H9 (cell line): ENCODE measurements around the gene FAR1. TPM values are rescaled to one million over a fixed set of nuclear protein-coding genes. Genes with fewer than 3 reads are reported as not detected.

Experiments used
- DNase-seq: peaks from one replicate; pipeline ENCODE4 v3.0.0-alpha.2; 2017
- H2AFZ ChIP-seq: one replicate; pipeline ENCODE4 v1.6.1; 2013; ENCODE audit warnings: mild to moderate bottlenecking, low read length, control low read depth, moderate library complexity
- H2AK5ac ChIP-seq: 2 replicates; pipeline ENCODE4 v1.6.1; 2013; ENCODE audit warnings: low read length, control low read depth, mixed read lengths; ENCODE audit not compliant: insufficient read length
- H2BK120ac ChIP-seq: one replicate; pipeline ENCODE4 v1.6.1; 2013; ENCODE audit warnings: low read depth, mild to moderate bottlenecking, low read length, control low read depth, inconsistent platforms; ENCODE audit not compliant: poor library complexity, severe bottlenecking
- H2BK12ac ChIP-seq: 2 replicates; pipeline ENCODE4 v1.6.1; 2013; ENCODE audit warnings: low read length, control low read depth, mixed read lengths, low read depth; ENCODE audit not compliant: insufficient read length
- H2BK15ac ChIP-seq: 2 replicates; pipeline ENCODE4 v1.6.1; 2013; ENCODE audit warnings: low read depth, low read length, control low read depth
- H2BK20ac ChIP-seq: one replicate; pipeline ENCODE4 v1.6.1; 2013; ENCODE audit warnings: low read depth, mild to moderate bottlenecking, low read length, control low read depth, inconsistent platforms; ENCODE audit not compliant: poor library complexity, severe bottlenecking
- H2BK5ac ChIP-seq: 2 replicates; pipeline ENCODE4 v1.6.1; 2013; ENCODE audit warnings: low read length, control low read depth, mixed read lengths; ENCODE audit not compliant: insufficient read length
- H3K14ac ChIP-seq: 2 replicates; pipeline ENCODE4 v1.6.1; 2013; ENCODE audit warnings: low read length, control low read depth; ENCODE audit not compliant: insufficient read depth
- H3K18ac ChIP-seq: 2 replicates; pipeline ENCODE4 v1.6.1; 2013; ENCODE audit warnings: low read depth, mild to moderate bottlenecking, mixed read lengths, low read length, control low read depth; ENCODE audit not compliant: insufficient read length
- H3K23ac ChIP-seq: 2 replicates; pipeline ENCODE4 v1.6.1; 2013; ENCODE audit warnings: low read length, control low read depth, mixed read lengths, low read depth; ENCODE audit not compliant: insufficient read length
- H3K23me2 ChIP-seq: 2 replicates; pipeline ENCODE4 v1.6.1; 2013; ENCODE audit warnings: low read depth, mild to moderate bottlenecking, mixed read lengths, low read length, control low read depth; ENCODE audit not compliant: insufficient read length, poor library complexity, severe bottlenecking
- H3K27ac ChIP-seq: 2 replicates; pipeline ENCODE4 v1.5.1; 2013; ENCODE audit warnings: low read length, control low read depth, mixed read lengths, low read depth; ENCODE audit not compliant: insufficient read length
- H3K27me3 ChIP-seq: 2 replicates; pipeline ENCODE4 v1.6.1; 2013; ENCODE audit warnings: low read length, control low read depth, inconsistent platforms; ENCODE audit not compliant: insufficient read depth
- H3K4ac ChIP-seq: 2 replicates; pipeline ENCODE4 v1.6.1; 2013; ENCODE audit warnings: low read depth, mild to moderate bottlenecking, control low read depth, inconsistent platforms, low read length, moderate library complexity
- H3K4me1 ChIP-seq: 2 replicates; pipeline ENCODE4 v1.6.1; 2013; ENCODE audit warnings: low read length, control low read depth, inconsistent platforms; ENCODE audit not compliant: insufficient read depth
- H3K4me2 ChIP-seq: 2 replicates; pipeline ENCODE4 v1.6.1; 2013; ENCODE audit warnings: low read length, control low read depth, mixed read lengths; ENCODE audit not compliant: insufficient read length, insufficient read depth
- H3K56ac ChIP-seq: 2 replicates; pipeline ENCODE4 v1.6.1; 2013; ENCODE audit warnings: low read depth, mild to moderate bottlenecking, mixed read lengths, low read length, control low read depth; ENCODE audit not compliant: insufficient read length
- H3K79me1 ChIP-seq: 2 replicates; pipeline ENCODE4 v1.6.1; 2013; ENCODE audit warnings: low read depth, mild to moderate bottlenecking, moderate library complexity, low read length, control low read depth, inconsistent platforms; ENCODE audit not compliant: insufficient read depth, poor library complexity, severe bottlenecking
- H3K79me2 ChIP-seq: 2 replicates; pipeline ENCODE4 v1.6.1; 2013; ENCODE audit warnings: low read length, control low read depth, inconsistent platforms; ENCODE audit not compliant: insufficient read depth
- H3K9ac ChIP-seq: 2 replicates; pipeline ENCODE4 v1.6.1; 2013; ENCODE audit warnings: low read length, control low read depth, mixed read lengths; ENCODE audit not compliant: insufficient read length; ENCODE audit errors: extremely low read depth
- H3K9me3 ChIP-seq: one replicate; pipeline ENCODE4 v1.6.1; 2013; ENCODE audit warnings: low read depth, low read length, inconsistent platforms; ENCODE audit not compliant: control insufficient read depth
- H3T11ph ChIP-seq: one replicate; pipeline ENCODE4 v1.6.1; 2013; ENCODE audit warnings: mild to moderate bottlenecking, low read length, control low read depth, inconsistent platforms
- H4K20me1 ChIP-seq: one replicate; pipeline ENCODE4 v1.6.1; 2013; ENCODE audit not compliant: control insufficient read depth, insufficient read length, insufficient read depth
- H4K5ac ChIP-seq: 2 replicates; pipeline ENCODE4 v1.6.1; 2013; ENCODE audit warnings: low read depth, mild to moderate bottlenecking, mixed read lengths, low read length, control low read depth; ENCODE audit not compliant: insufficient read length
- H4K8ac ChIP-seq: replicated peaks from 2 replicates; pipeline ENCODE4 v1.6.1; 2013; ENCODE audit warnings: low read length, control low read depth, mixed read lengths, low read depth; ENCODE audit not compliant: insufficient read length
- H4K91ac ChIP-seq: 2 replicates; pipeline ENCODE4 v1.6.1; 2013; ENCODE audit warnings: low read depth, mild to moderate bottlenecking, moderate library complexity, mixed read lengths, low read length, control low read depth; ENCODE audit not compliant: insufficient read length
- H3K27ac Mint-ChIP-seq, 3 experiments: 2 replicates in 2 of 3; 3 replicates in 1 of 3; pipeline ENCODE4 v1.8.0; 2020 to 2021; ENCODE audit warnings: mixed read lengths in 3 of 3, mild to moderate bottlenecking in 1 of 3, moderate library complexity in 1 of 3
- H3K27me3 Mint-ChIP-seq: 2 replicates; pipeline ENCODE4 v1.8.0; 2021; ENCODE audit warnings: low read depth, mild to moderate bottlenecking, moderate library complexity, mixed read lengths
- H3K36me3 Mint-ChIP-seq, 3 experiments: 2 replicates in 2 of 3; 3 replicates in 1 of 3; pipeline ENCODE4 v1.8.0; 2020 to 2021; ENCODE audit warnings: low read depth in 3 of 3, mixed read lengths in 3 of 3; ENCODE audit not compliant: insufficient read depth in 1 of 3
- H3K4me1 Mint-ChIP-seq, 2 experiments: 2 replicates each; pipeline ENCODE4 v1.8.0; 2020; ENCODE audit warnings: mixed read lengths in 2 of 2
- H3K4me3 Mint-ChIP-seq, 2 experiments: 2 replicates in 1 of 2; 3 replicates in 1 of 2; pipeline ENCODE4 v1.8.0; 2020 to 2021; ENCODE audit warnings: mild to moderate bottlenecking in 2 of 2, mixed read lengths in 2 of 2, moderate library complexity in 1 of 2
- H3K9me3 Mint-ChIP-seq, 2 experiments: 2 replicates in 1 of 2; 3 replicates in 1 of 2; pipeline ENCODE4 v1.8.0; 2020; ENCODE audit warnings: mild to moderate bottlenecking in 2 of 2, mixed read lengths in 2 of 2, moderate library complexity in 1 of 2
- CTCF ChIP-seq: fragments of 200-600 bp; sonication (generic); conservative IDR thresholded peaks from 3 replicates; pipeline ENCODE4 v1.8.0; 2021; ENCODE audit warnings: antibody characterized with exemption, mild to moderate bottlenecking
- WGBS: extraction: QIAGEN DNeasy Blood & Tissue Kit; methylation state at CpG from one replicate; pipeline ENCODE4 v1.1.7; 2013; ENCODE audit warnings: missing lambda C conversion rate, low lambda C conversion rate, mixed read lengths; ENCODE audit not compliant: insufficient read length; ENCODE audit errors: extremely low coverage; 5-methylcytosine and 5-hydroxymethylcytosine counted together
- total RNA-seq: library from RNA; stranded (reverse); gene quantifications from 2 replicates; pipeline ENCODE4 v1.2.1, GENCODE V29; 2021

FAR1 gene
- total RNA-seq, 1 experiment from 2014 or later, result 72.5 TPM

- H3T11ph ChIP-seq, result no peak overlapping the region
- Mint-ChIP-seq H3K4me3 (no peak overlapping the region), H3K4me1 (peaks cover 7 to 9% of the 10 kb centered on the region in 2 experiments), H3K36me3 (peaks cover 16 to 50% (median 31%) of the 10 kb centered on the region in 3 experiments; a peak in 6 of 7 replicates), H3K27me3 (no peaks in the 10 kb centered on the region), H3K9me3 (no peaks in the 10 kb centered on the region), H3K27ac (0 out of 7 replicates have a peak overlapping the region, but pooled peaks of 1 of the 3 experiments have one; percentile 10)
- H3K56ac ChIP-seq, result no peak overlapping the region
- no peak overlapping the region for H4K5ac ChIP-seq
- H3K79me1 ChIP-seq, result no peaks in the 10 kb centered on the region
- no peak overlapping the region for H4K91ac ChIP-seq
- H2AFZ ChIP-seq, result no peak overlapping the region
- H3K9ac ChIP-seq, result no peak overlapping the region
- H2BK15ac ChIP-seq, result no peak overlapping the region
- H2AK5ac ChIP-seq, result no peak overlapping the region
- no peaks in the 10 kb centered on the region for H3K4me1 ChIP-seq
- H2BK5ac ChIP-seq, result no peak overlapping the region
- no peak overlapping the region for H2BK12ac ChIP-seq
- H3K23ac ChIP-seq, result no peak overlapping the region
- H3K4me2 ChIP-seq, result no peak overlapping the region
- no peaks in the 10 kb centered on the region for H3K9me3 ChIP-seq
- no peak overlapping the region for H3K14ac ChIP-seq
- H3K79me2 ChIP-seq, result peaks cover 3% of the 10 kb centered on the region; the same call in 1 of the 2 replicates
- H3K27ac ChIP-seq, result no peak overlapping the region
- H3K23me2 ChIP-seq, result no peaks in the 10 kb centered on the region
- H4K20me1 ChIP-seq, result no peaks in the 10 kb centered on the region
- TF ChIP-seq CTCF, result no peak
- WGBS, result no CpG with 5 or more reads among the region's 1 CpG
- H4K8ac ChIP-seq, result no peak overlapping the region
- H3K18ac ChIP-seq, result no peak overlapping the region
- no peak overlapping the region for H2BK20ac ChIP-seq
- H3K27me3 ChIP-seq, result no peaks in the 10 kb centered on the region
- H2BK120ac ChIP-seq, result no peak overlapping the region
- no peak for DNase-seq
- no peak overlapping the region for H3K4ac ChIP-seq
Observed at GRCh38 chr11:13697710-13698109, 29.2 kb downstream of the FAR1 start.
